SK-N-MC (cell line): ENCODE data around the gene ENO3.

Experiments
- EZH2 ChIP-seq: fragments of 200-600 bp; sonication (generic); IDR thresholded peaks from one replicate; pipeline ENCODE4 v1.6.1; 2017; ENCODE audit warnings: antibody characterized with exemption
- FOXP2 ChIP-seq: optimal IDR thresholded peaks from 2 replicates; pipeline ENCODE3; 2011; ENCODE audit warnings: mild to moderate bottlenecking, moderate library complexity; ENCODE audit not compliant: insufficient read depth; ENCODE audit errors: extremely low read length, control extremely low read depth
- POLR2AphosphoS5 ChIP-seq: IDR thresholded peaks from 2 replicates; pipeline ENCODE4 v1.6.1; 2012; ENCODE audit warnings: mild to moderate bottlenecking, low read depth, low read length, borderline replicate concordance

- TF ChIP-seq EZH2 (no peak), POLR2AphosphoS5 (no peak), FOXP2 (no peak)
Measured at GRCh38 chr17:4972322-4972721, 21.4 kb downstream of the ENO3 start.
